DMS114 treated with DMSO at 0.1 percent for 48 hours (cell line): Measurements from ENCODE around the gene TNN.
"Not testable (repeated sequence)": the region's sequence is repeated elsewhere in the genome, so short reads cannot be mapped to it uniquely, and the experiment has no call there.

Source experiments
- DNase-seq: peaks from one replicate; lab custom pipeline; 2025; ENCODE audit not compliant: unreplicated experiment; lab: John Stamatoyannopoulos, UW

The TNN gene

DNA sequence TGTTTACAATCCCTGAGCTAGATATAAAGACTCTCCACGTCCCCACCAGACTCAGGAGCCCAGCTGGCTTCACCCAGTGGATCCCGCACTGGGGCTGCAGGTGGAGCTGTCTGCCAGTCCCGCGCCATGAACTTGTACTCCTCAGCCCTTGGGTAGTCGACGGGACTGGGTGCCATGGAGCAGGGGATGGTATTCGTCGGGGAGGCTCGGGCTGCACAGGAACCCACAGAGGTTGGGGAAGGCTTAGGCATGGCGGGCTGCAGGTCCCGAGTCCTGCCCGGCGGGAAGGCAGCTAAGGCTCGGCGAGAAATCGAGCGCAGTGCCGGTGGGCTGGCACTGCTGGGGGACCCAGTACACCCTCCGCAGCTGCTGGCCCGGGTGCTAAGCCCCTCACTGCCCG lies 34.5 kb downstream of the TNN start:
- DNase-seq, result not testable (repeated sequence)

GRCh38 chr1:175106536-175106935 lies 38.9 kb downstream of the TNN start:
- not testable (repeated sequence) for DNase-seq

DNA sequence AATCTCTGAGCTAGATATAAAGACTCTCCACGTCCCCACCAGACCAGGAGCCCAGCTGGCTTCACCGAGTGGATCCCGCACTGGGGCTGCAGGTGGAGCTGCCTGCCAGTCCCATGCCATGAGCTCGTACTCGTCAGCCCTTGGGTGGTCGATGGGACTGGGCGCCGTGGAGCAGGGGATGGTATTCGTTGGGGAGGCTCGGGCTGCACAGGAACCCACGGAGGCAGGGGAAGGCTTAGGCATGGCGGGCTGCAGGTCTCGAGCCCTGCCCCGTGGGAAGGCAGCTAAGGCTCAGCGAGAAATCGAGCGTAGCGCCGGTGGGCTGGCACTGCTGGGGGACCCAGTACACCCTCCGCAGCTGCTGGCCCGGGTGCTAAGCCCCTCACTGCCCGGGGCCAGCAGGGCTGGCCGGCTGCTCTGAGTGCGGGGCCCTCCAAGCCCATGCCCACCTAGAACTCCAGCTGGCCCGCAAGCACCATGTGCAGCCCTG lies 40.7 kb downstream of the TNN start:
- not testable (repeated sequence) for DNase-seq

DNA sequence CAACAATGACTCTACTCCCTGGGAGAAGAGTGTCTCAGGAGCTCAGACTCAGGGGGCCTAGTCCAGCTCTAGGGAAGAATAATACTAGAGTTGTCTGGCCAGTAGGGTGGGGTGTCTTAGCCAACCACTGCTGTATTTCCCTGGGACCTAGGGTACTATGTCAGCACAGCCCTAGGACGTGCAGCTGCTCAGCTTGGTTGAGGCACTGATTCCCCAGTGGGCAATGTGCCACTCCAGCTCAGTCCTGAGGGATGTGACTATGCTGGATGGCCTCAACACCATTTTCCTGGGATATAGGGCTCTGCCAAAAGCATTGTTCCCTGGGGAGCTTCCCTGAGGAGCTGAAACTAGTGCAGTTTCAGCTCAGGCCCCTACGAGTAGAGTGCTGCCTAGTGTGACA lies 47.4 kb downstream of the TNN start:
- no peak for DNase-seq

- no peak for DNase-seq
Observed at GRCh38 chr1:175116210-175116798, 48.7 kb downstream of the TNN start.

GRCh38 chr1:175116903-175117302 lies 49.3 kb downstream of the TNN start:
- no peak for DNase-seq

DNA sequence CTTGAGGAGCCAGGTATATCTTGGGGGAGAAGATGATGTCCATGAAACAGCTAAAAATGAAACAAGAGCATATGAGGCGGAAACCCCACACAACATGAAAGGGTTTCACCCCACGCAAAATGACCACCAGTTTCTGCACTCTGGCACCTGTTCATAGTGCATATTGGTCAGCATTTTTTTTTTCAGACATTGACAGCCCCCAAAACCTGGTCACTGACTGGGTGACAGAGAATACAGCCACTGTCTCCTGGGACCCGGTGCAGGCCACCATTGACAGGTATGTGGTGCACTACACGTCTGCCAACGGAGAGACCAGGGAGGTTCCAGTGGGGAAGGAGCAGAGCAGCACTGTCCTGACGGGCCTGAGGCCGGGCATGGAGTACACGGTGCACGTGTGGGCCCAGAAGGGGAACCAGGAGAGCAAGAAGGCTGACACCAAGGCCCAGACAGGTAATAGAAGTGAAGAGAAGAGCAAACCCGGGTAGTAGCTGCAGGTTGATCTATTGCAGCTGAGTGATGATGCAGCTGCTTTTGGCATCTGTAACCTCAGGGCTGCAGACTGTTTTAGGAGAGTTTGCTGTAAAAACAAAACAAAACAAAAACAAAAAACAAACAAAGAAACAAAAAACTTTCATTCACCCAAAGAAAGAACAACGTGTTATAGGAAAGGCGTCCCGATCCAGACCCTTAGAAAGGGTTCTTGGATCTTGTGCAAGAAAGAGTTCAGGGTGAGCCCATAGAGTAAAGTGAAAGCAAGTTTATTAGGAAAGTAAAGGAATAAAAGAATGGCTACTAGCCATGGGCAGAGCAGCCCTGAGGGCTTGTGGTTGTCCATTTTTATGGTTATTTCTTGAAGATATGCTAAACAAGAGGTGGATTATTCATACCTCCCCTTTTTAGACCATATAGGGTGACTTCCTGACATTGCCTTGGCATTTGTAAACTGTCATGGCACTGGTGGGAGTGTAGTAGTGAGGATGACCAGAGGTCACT lies 51.0 kb downstream of the TNN start:
- DNase-seq, result no peak

DNA sequence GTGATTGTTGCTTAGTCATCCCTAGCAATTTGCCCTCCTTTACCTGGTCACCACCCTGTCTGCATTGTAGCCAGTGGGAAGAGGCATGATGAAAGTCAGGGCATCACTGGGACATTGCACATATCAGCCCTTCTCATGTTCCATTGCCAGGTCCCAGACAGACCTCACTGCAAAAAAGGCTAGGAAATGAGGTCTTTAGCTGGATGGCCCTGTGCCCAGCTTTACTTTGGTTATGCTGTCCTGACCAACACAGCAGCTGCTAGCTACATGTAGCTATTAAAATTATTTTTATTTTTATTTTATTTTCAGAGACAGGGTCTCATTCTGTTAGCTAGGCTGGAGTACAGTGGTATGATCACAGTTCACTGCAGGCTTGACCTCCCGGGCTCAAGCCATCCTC lies 52.9 kb downstream of the TNN start:
- no peak for DNase-seq

DNA sequence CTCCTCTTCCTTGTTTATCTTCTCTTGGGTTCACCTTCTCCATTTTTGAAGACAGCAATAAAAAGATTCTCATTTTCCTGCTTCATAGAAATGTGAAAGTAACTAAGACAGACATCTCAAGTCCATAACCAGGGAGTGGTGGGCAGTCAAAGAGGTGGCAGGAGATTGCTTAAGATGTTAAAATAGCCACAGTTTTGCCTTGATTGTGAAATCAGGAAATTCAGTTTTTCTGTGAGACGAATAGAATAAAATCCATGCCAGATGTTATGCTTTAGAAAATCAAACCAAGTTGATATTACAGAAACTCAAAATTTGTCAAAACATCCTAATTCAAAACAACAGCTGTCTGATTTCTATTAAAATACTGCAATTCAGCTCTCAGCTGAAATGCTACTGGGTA lies 57.2 kb downstream of the TNN start:
- DNase-seq, result no peak

- DNase-seq, result no peak
Observed at GRCh38 chr1:175126347-175126746, 58.7 kb downstream of the TNN start.

DNA sequence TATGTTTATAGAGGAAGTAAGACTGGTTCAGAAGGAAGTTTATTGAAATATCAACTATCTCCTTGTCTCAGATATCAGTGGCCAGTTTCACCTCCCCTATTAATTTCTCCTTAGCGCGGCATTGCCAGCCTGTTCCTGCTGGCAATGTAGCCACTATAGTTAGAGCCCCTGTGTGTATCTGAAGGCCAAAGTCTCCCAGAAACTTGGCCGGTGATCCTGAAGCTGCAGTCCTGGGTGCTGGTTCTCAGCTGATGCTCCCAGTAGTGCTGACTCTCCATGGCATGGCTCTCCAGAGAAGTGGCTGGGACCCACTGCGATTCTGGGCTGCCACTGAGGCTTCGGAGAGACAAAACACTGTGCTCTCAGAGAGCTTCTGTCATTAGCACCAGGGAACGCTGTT lies 59.9 kb downstream of the TNN start:
- DNase-seq, result no peak

- DNase-seq, result no peak
Observed at GRCh38 chr1:175128523-175128922, 60.9 kb downstream of the TNN start.

- no peak for DNase-seq
Observed at GRCh38 chr1:175129182-175129581, 61.5 kb downstream of the TNN start.

DNA sequence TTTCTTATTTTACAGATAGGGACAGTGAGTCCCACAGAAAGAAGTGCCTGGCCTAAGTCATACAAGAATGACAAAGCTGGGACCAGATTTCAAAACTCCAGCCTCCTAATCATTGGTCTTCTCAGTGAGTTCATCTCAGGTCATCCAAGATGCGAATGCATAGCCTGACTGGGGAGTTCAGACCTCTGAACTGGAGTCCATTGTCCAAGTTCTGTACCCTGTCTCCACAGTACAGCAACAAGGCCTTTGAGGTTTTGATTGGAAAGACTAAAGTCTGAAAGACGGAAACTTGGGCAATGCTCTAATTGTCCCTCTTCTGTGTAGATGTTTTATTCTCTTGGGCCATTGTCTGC lies 62.0 kb downstream of the TNN start:
- DNase-seq, result no peak

GRCh38 chr1:175129997-175130648 lies 62.5 kb downstream of the TNN start:
- no peak for DNase-seq

- no peak for DNase-seq
Observed at GRCh38 chr1:175130649-175131045, 63.0 kb downstream of the TNN start.

- no peak for DNase-seq
Observed at GRCh38 chr1:175131095-175131494, 63.5 kb downstream of the TNN start.

DNA sequence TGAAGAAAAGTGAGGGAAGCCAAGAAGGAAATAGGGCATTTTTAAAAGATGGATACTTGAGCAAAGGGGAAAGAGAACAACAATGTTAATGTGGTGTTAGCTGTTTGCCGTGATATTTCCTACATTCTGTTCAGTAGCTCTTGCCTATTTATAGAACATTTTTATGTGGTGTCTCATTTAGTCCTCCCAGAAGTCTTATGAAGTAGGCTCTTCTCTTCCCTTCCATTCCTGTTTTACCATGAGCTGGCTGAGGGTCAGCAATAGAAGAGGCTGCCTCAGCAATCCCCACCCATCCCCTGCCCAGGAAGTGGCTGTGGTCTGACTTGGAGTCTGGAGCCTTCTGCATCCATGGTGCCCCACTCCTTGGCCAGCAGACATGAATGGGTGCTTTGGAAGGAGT lies 64.8 kb downstream of the TNN start:
- DNase-seq, result no peak

GRCh38 chr1:175133673-175134435 lies 66.2 kb downstream of the TNN start:
- DNase-seq, result no peak

DNA sequence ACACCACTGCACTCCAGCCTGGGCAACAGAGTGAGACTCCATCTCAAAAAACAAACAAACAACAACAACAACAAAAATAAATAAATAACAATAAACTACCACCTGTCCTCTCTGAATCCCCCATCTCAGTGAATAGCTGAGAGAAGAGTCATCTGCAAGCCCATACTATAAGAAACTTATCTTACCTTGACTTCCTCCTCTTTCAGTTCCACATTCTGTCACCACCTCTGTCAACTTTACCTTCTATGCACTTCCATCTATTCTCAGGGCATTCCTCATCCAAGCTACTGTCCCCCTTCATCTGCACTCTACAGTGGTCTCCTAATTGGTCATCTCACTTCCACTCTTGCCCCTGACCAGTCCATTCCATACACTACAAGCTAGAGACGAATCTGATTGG lies 66.9 kb downstream of the TNN start:
- DNase-seq, result no peak

DNA sequence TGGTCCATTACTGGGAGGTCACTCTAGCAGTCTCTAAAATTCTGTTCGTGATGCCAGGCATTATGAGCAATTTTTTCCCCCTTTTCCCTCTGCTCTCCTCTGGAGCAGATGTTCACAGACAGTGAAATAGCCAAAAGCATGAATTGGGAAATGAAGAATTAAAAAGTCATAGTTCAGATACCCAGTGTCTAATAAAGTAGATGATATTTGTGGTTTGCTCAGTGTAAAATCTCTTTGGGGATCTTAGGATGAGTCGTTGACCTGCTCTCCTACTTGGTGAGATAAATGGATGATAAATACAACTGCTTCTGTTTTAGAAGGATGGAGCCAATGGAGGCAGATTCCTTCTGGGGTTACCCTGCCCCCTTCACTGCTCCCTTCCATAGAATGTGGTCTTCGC lies 68.6 kb downstream of the TNN start:
- DNase-seq, result no peak
